ENCODE data around the gene CRTAP.
A peak's percentile ranks its signal among the peaks of the same experiment; 100 is the strongest.
"Not testable (repeated sequence)": the region's sequence is repeated elsewhere in the genome, so short reads cannot be mapped to it uniquely, and the experiment has no call there.

CRTAP gene

GRCh38 chr3:33145221-33145900 lies 31.5 kb downstream of the CRTAP start:
- DNase-seq = no peak

- DNase-seq = no peak
Observed at GRCh38 chr3:33145901-33146580, 32.2 kb downstream of the CRTAP start.

- peak; percentile 19 to 42 for DNase-seq
Observed at GRCh38 chr3:33146791-33147445, 33.1 kb downstream of the CRTAP start.

- no peak for DNase-seq
Observed at GRCh38 chr3:33149342-33149741, 35.5 kb downstream of the CRTAP start.

- peak; percentile 73 to 87 for DNase-seq
Observed at GRCh38 chr3:33152363-33153360, 38.8 kb downstream of the CRTAP start.

- no peak for DNase-seq
Observed at GRCh38 chr3:33153782-33154181, 40.0 kb downstream of the CRTAP start.

GRCh38 chr3:33155301-33155700 lies 41.5 kb downstream of the CRTAP start:
- DNase-seq = no peak

GRCh38 chr3:33159234-33159633 lies 45.4 kb downstream of the CRTAP start:
- no peak for DNase-seq

- no peak for DNase-seq
Observed at GRCh38 chr3:33159981-33160380, 46.2 kb downstream of the CRTAP start.

- not testable (repeated sequence) for DNase-seq
Observed at GRCh38 chr3:33162621-33163020, 48.8 kb downstream of the CRTAP start.

- DNase-seq = no peak
Observed at GRCh38 chr3:33165372-33165771, 51.6 kb downstream of the CRTAP start.

GRCh38 chr3:33166095-33166494 lies 52.3 kb downstream of the CRTAP start:
- DNase-seq = no peak

- DNase-seq = no peak
Observed at GRCh38 chr3:33167284-33167683, 53.5 kb downstream of the CRTAP start.

GRCh38 chr3:33167716-33168336 lies 54.0 kb downstream of the CRTAP start:
- no peak for DNase-seq

- no peak for DNase-seq
Observed at GRCh38 chr3:33170531-33170930, 56.7 kb downstream of the CRTAP start.

- no peak for DNase-seq
Observed at GRCh38 chr3:33171580-33171979, 57.8 kb downstream of the CRTAP start.

- peak; percentile 87 to 88 for DNase-seq
Observed at GRCh38 chr3:33173103-33173502, 59.3 kb downstream of the CRTAP start.

GRCh38 chr3:33173672-33174071 lies 59.9 kb downstream of the CRTAP start:
- no peak for DNase-seq

- no peak for DNase-seq
Observed at GRCh38 chr3:33174095-33174494, 60.3 kb downstream of the CRTAP start.

- DNase-seq = no peak
Observed at GRCh38 chr3:33174711-33175414, 61.0 kb downstream of the CRTAP start.

GRCh38 chr3:33179132-33179531 lies 65.3 kb downstream of the CRTAP start:
- no peak for DNase-seq

- DNase-seq = no peak
Observed at GRCh38 chr3:33181229-33181628, 67.4 kb downstream of the CRTAP start.

All from SHP77 (cell line).